Measurements from ENCODE around the gene MZT2B.

DNA sequence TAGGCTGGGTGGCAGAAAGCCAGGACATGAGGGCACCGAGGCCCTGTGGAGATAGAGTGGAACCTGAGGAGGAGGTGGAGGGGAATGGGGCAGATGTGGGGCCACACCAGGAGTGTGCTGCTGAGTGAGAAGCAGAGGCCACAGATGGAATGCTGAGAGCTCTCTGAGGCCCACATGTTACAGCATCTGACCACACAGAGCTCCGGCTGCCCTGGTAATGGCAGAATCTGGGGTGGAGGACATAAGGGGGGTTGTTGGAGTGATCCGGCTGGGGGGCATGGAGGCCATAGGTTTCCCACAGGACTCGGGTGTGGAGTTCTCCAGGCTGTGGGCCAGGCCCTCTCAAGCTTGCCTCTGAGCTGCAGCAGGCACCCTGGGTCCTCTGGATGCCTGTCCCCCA is 3.8 kb downstream of the MZT2B start:
- TF ChIP-seq CTCF (IDR thresholded peaks at IDR 0.05): no peak
- no peak for TF ChIP-seq POLR2A (IDR thresholded peaks at IDR 0.05)
